Fibroblast of the aortic adventitia (primary cell): ENCODE measurements around the gene LRAT. TPM values are rescaled to one million over a fixed set of nuclear protein-coding genes. Genes with fewer than 3 reads are reported as not detected.

ENCODE experiments used
- DNase-seq: peaks from one replicate; pipeline ENCODE4 v3.0.0-alpha.2; 2010; ENCODE audit warnings: low read depth
- H3K4me3 ChIP-seq: 2 replicates; pipeline ENCODE4 v1.5.1; 2011; ENCODE audit warnings: low read depth, mild to moderate bottlenecking, control low read depth, low read length, moderate library complexity
- small RNA-seq: library from RNA; depleted of rRNA; stranded (forward); fragments of <200 nt; gene quantifications from one replicate; pipeline ENCODE3, GENCODE V24; 2012
- total RNA-seq: library from RNA; depleted of rRNA; stranded (reverse); fragments of >200 nt; gene quantifications from 2 replicates; pipeline ENCODE4 v1.2.3, GENCODE V29; 2012; ENCODE audit warnings: low replicate concordance
- TF ChIP-seq, protein P1 (sequence below): IDR thresholded peaks from 2 replicates; pipeline ENCODE4 v1.5.1; 2011; ENCODE audit warnings: mild to moderate bottlenecking, low read length, control low read depth, inconsistent platforms; ENCODE audit not compliant: insufficient read depth

Gene LRAT
- total RNA-seq, 1 donor, result not detected

DNA sequence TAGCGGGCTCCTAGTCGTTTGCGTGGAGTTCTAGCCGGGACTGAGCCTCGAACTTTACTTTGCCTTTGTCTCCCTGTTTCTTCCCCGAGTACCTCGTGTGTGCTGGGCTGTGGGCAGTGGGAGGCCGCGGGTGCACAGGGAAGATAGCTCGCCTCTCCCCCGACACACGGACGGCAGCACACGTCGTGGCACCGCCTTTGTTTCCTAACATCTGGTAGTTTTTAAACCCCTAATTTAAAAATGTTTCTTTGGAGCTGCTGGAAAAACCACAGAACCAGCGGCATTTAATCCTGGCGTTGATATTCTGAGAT, 38.1 kb downstream of the LRAT start:
- H3K4me3 ChIP-seq, result no peak overlapping the region
- TF ChIP-seq, protein P1, sequence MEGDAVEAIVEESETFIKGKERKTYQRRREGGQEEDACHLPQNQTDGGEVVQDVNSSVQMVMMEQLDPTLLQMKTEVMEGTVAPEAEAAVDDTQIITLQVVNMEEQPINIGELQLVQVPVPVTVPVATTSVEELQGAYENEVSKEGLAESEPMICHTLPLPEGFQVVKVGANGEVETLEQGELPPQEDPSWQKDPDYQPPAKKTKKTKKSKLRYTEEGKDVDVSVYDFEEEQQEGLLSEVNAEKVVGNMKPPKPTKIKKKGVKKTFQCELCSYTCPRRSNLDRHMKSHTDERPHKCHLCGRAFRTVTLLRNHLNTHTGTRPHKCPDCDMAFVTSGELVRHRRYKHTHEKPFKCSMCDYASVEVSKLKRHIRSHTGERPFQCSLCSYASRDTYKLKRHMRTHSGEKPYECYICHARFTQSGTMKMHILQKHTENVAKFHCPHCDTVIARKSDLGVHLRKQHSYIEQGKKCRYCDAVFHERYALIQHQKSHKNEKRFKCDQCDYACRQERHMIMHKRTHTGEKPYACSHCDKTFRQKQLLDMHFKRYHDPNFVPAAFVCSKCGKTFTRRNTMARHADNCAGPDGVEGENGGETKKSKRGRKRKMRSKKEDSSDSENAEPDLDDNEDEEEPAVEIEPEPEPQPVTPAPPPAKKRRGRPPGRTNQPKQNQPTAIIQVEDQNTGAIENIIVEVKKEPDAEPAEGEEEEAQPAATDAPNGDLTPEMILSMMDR, result no peak
- DNase-seq, result no peak

Small RNA genes within 50 kb of the gene (small RNA-seq; reads per million reads assigned to genes)
- gene NDUFB2P1 (not detected), gene RNU2-44P (0.25 reads per million), gene RNU2-66P (not detected)

Other genes with a start within 250 kb of the LRAT start
- gene PLRG1, start 193.6 kb upstream of the LRAT start, total RNA-seq, result 59.2 and 79.6 TPM in 2 replicates
- not detected in 2 replicates for gene FGB, start 181.0 kb upstream of the LRAT start, total RNA-seq
- gene FGA, start 153.3 kb upstream of the LRAT start, total RNA-seq, result not detected in 2 replicates
- not detected in 2 replicates for gene FGG, start 131.3 kb upstream of the LRAT start, total RNA-seq
- 0.57 TPM in 1 of 2 replicates, not detected in the other for gene RBM46, start 37.3 kb downstream of the LRAT start, total RNA-seq